ENCODE results near the gene CPEB2.
A peak's percentile ranks its signal among the peaks of the same experiment; 100 is the strongest.

The CPEB2 gene

GRCh38 chr4:14985161-14985560 lies 17.1 kb upstream of the CPEB2 start:
- DNase-seq (ENCODE audit: low read depth): no peak
- TF ChIP-seq CTCF (IDR thresholded peaks at IDR 0.05; ENCODE audit: insufficient read depth, low read depth, low read length, missing control alignments): no peak
- H3K4me3 ChIP-seq (ENCODE audit: low read depth, low read length): no peak overlapping the region

- no peak for TF ChIP-seq CTCF (IDR thresholded peaks at IDR 0.05; ENCODE audit: insufficient read depth, low read depth, low read length, missing control alignments)
- H3K4me3 ChIP-seq (ENCODE audit: low read depth, low read length): no peak overlapping the region
- no peak for DNase-seq (ENCODE audit: low read depth)
These were observed 16.4 kb upstream of the CPEB2 start for GRCh38 chr4:14985843-14986242.

- no peak overlapping the region for H3K4me3 ChIP-seq (ENCODE audit: low read depth, low read length)
- DNase-seq (ENCODE audit: low read depth): no peak
- no peak for TF ChIP-seq CTCF (IDR thresholded peaks at IDR 0.05; ENCODE audit: insufficient read depth, low read depth, low read length, missing control alignments)
These were observed 15.2 kb upstream of the CPEB2 start for GRCh38 chr4:14987054-14987453.

GRCh38 chr4:14990484-14990883 lies 11.8 kb upstream of the CPEB2 start:
- no peak for TF ChIP-seq CTCF (IDR thresholded peaks at IDR 0.05; ENCODE audit: insufficient read depth, low read depth, low read length, missing control alignments)
- DNase-seq (ENCODE audit: low read depth): no peak
- no peak overlapping the region for H3K4me3 ChIP-seq (ENCODE audit: low read depth, low read length)

GRCh38 chr4:14994242-14994641 lies 8.0 kb upstream of the CPEB2 start:
- no peak for DNase-seq (ENCODE audit: low read depth)
- no peak overlapping the region for H3K4me3 ChIP-seq (ENCODE audit: low read depth, low read length)
- TF ChIP-seq CTCF (IDR thresholded peaks at IDR 0.05; ENCODE audit: insufficient read depth, low read depth, low read length, missing control alignments): no peak

GRCh38 chr4:15001248-15001868 lies 923 bp upstream of the CPEB2 start:
- DNase-seq (ENCODE audit: low read depth): peak; percentile 83
- TF ChIP-seq CTCF (IDR thresholded peaks at IDR 0.05; ENCODE audit: insufficient read depth, low read depth, low read length, missing control alignments): no peak
- H3K4me3 ChIP-seq (ENCODE audit: low read depth, low read length): peak overlapping the region; percentile 75

Measured in GM12865 (cell line).